GM12878 (cell line): ENCODE data around the gene ACADL.

Experiments
- EP300 ChIP-seq, 2 experiments: fragments of 150-350 bp in 1 of 2; IDR thresholded peaks; 2 replicates each; pipeline ENCODE4 v1.6.1; 2011 to 2012; ENCODE audit warnings: low read depth in 2 of 2, low read length in 2 of 2, borderline replicate concordance in 1 of 2, improper control_type of control experiment in 1 of 2, inconsistent platforms in 1 of 2; ENCODE audit not compliant: control insufficient read depth in 1 of 2
- EZH2 ChIP-seq: IDR thresholded peaks from 2 replicates; pipeline ENCODE4 v1.6.1; 2012; ENCODE audit warnings: low read depth, mild to moderate bottlenecking, control low read depth, inconsistent platforms, low read length, borderline replicate concordance; ENCODE audit not compliant: control insufficient read depth
- NFYA ChIP-seq: IDR thresholded peaks from 2 replicates; pipeline ENCODE4 v1.6.1; 2011; ENCODE audit warnings: low read depth, mild to moderate bottlenecking, low read length, improper control_type of control experiment, borderline replicate concordance
- POLR2A ChIP-seq: IDR thresholded peaks from 2 replicates; pipeline ENCODE4 v1.6.1; 2011; ENCODE audit warnings: low read depth, mild to moderate bottlenecking, low read length
- POLR2AphosphoS2 ChIP-seq: IDR thresholded peaks from 2 replicates; pipeline ENCODE4 v1.6.1; 2011; ENCODE audit warnings: low read depth, mild to moderate bottlenecking, low read length, improper control_type of control experiment, moderate library complexity
- SP1 ChIP-seq: IDR thresholded peaks from one replicate; pipeline ENCODE4 v1.6.1; 2011; ENCODE audit warnings: low read depth, low read length
- TF ChIP-seq, protein P1 (sequence below): IDR thresholded peaks from 2 replicates; pipeline ENCODE4 v1.6.1; 2011; ENCODE audit warnings: low read depth, mild to moderate bottlenecking, low read length, moderate library complexity, borderline replicate concordance; ENCODE audit errors: extremely low read depth
- TF ChIP-seq, protein P2 (sequence below), 3 experiments: IDR thresholded peaks in 2 of 3; conservative IDR thresholded peaks in 1 of 3; 2 replicates each; pipeline ENCODE4 v1.5.1; 2011; ENCODE audit warnings: low read depth in 3 of 3, low read length in 3 of 3, mild to moderate bottlenecking in 3 of 3, control low read depth in 2 of 3, moderate library complexity in 2 of 3, inconsistent platforms in 1 of 3, mixed read lengths in 1 of 3; ENCODE audit not compliant: control insufficient read depth in 2 of 3, insufficient read depth in 1 of 3; ENCODE audit errors: extremely low read depth in 1 of 3
- TF ChIP-seq, protein P3 (sequence below): fragments of 450-650 bp; IDR thresholded peaks from 2 replicates; pipeline ENCODE4 v1.6.1; 2017; ENCODE audit warnings: mild to moderate bottlenecking
- TF ChIP-seq, protein P4 (sequence below): fragments of 450-650 bp; formaldehyde crosslinking; IDR thresholded peaks from 2 replicates; pipeline ENCODE4 v1.4.0; 2022; ENCODE audit warnings: mild to moderate bottlenecking, moderate library complexity
- TF ChIP-seq, protein P5 (sequence below): fragments of 450-650 bp; IDR thresholded peaks from 2 replicates; pipeline ENCODE4 v1.6.1; 2014; ENCODE audit warnings: mild to moderate bottlenecking

DNA sequence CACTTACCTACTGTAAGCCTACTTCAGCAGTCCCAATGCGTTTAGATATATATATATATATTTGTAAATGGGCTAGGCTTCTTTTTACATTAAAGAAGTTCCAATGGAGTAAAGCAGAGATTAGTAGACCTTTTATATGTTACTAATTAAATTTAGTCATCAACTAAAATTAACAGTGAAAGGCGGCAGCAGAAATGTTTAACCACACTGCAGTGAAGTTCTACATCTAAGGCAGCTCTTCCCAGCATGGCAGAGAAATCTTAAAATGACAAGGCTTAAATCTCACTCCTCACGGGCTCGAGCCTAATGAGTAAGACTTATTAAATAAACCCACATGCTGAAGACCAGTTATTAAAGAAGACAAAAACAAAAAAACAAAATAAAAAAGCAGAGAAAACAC lies 34.9 kb downstream of the ACADL start:
- TF ChIP-seq, protein P1, sequence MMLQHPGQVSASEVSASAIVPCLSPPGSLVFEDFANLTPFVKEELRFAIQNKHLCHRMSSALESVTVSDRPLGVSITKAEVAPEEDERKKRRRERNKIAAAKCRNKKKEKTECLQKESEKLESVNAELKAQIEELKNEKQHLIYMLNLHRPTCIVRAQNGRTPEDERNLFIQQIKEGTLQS = no peak
- TF ChIP-seq, protein P2, sequence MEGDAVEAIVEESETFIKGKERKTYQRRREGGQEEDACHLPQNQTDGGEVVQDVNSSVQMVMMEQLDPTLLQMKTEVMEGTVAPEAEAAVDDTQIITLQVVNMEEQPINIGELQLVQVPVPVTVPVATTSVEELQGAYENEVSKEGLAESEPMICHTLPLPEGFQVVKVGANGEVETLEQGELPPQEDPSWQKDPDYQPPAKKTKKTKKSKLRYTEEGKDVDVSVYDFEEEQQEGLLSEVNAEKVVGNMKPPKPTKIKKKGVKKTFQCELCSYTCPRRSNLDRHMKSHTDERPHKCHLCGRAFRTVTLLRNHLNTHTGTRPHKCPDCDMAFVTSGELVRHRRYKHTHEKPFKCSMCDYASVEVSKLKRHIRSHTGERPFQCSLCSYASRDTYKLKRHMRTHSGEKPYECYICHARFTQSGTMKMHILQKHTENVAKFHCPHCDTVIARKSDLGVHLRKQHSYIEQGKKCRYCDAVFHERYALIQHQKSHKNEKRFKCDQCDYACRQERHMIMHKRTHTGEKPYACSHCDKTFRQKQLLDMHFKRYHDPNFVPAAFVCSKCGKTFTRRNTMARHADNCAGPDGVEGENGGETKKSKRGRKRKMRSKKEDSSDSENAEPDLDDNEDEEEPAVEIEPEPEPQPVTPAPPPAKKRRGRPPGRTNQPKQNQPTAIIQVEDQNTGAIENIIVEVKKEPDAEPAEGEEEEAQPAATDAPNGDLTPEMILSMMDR (IDR thresholded peaks at IDR 0.05 in 2 of 3, conservative IDR thresholded peaks at IDR 0.05 in 1 of 3; ENCODE audit: control insufficient read depth in 2 of 3, extremely low read depth in 1 of 3, insufficient read depth in 1 of 3, low read depth in 3 of 3, low read length in 3 of 3) = no peak
- TF ChIP-seq SP1 = no peak
- no peak for TF ChIP-seq EZH2
- no peak for TF ChIP-seq POLR2AphosphoS2
- TF ChIP-seq EP300 (IDR thresholded peaks at IDR 0.05; ENCODE audit: borderline replicate concordance in 1 of 2, control insufficient read depth in 1 of 2, low read depth in 2 of 2, low read length in 2 of 2) = no peak
- TF ChIP-seq, protein P3, sequence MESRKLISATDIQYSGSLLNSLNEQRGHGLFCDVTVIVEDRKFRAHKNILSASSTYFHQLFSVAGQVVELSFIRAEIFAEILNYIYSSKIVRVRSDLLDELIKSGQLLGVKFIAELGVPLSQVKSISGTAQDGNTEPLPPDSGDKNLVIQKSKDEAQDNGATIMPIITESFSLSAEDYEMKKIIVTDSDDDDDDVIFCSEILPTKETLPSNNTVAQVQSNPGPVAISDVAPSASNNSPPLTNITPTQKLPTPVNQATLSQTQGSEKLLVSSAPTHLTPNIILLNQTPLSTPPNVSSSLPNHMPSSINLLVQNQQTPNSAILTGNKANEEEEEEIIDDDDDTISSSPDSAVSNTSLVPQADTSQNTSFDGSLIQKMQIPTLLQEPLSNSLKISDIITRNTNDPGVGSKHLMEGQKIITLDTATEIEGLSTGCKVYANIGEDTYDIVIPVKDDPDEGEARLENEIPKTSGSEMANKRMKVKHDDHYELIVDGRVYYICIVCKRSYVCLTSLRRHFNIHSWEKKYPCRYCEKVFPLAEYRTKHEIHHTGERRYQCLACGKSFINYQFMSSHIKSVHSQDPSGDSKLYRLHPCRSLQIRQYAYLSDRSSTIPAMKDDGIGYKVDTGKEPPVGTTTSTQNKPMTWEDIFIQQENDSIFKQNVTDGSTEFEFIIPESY = no peak
- TF ChIP-seq, protein P4, sequence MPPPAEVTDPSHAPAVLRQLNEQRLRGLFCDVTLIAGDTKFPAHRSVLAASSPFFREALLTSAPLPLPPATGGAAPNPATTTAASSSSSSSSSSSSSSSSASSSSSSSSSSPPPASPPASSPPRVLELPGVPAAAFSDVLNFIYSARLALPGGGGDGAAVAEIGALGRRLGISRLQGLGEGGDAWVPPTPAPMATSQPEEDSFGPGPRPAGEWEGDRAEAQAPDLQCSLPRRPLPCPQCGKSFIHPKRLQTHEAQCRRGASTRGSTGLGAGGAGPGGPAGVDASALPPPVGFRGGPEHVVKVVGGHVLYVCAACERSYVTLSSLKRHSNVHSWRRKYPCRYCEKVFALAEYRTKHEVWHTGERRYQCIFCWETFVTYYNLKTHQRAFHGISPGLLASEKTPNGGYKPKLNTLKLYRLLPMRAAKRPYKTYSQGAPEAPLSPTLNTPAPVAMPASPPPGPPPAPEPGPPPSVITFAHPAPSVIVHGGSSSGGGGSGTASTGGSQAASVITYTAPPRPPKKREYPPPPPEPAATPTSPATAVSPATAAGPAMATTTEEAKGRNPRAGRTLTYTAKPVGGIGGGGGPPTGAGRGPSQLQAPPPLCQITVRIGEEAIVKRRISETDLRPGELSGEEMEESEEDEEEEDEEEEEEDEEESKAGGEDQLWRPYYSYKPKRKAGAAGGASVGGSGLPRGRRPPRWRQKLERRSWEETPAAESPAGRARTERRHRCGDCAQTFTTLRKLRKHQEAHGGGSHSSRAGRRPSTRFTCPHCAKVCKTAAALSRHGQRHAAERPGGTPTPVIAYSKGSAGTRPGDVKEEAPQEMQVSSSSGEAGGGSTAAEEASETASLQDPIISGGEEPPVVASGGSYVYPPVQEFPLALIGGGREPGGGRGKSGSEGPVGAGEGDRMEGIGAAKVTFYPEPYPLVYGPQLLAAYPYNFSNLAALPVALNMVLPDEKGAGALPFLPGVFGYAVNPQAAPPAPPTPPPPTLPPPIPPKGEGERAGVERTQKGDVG (CRISPR knock-in tag) = no peak
- TF ChIP-seq, protein P5, sequence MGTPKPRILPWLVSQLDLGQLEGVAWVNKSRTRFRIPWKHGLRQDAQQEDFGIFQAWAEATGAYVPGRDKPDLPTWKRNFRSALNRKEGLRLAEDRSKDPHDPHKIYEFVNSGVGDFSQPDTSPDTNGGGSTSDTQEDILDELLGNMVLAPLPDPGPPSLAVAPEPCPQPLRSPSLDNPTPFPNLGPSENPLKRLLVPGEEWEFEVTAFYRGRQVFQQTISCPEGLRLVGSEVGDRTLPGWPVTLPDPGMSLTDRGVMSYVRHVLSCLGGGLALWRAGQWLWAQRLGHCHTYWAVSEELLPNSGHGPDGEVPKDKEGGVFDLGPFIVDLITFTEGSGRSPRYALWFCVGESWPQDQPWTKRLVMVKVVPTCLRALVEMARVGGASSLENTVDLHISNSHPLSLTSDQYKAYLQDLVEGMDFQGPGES = no peak
- TF ChIP-seq NFYA = no peak
- no peak for TF ChIP-seq POLR2A
